HCT116 (cell line): ENCODE data around the gene SMYD3. TPM values are rescaled to one million over a fixed set of nuclear protein-coding genes. Genes with fewer than 3 reads are reported as not detected.

Experiments used
- ATAC-seq: fragments of 200-7000 bp; cut with Tn5 transposase; 2 replicates; pipeline ENCODE4 v1.9.1; 2020; ENCODE audit warnings: mild to moderate bottlenecking, moderate library complexity
- BruUV-seq: library from RNA; stranded (reverse); fragments of 400-500 nt; replicated peaks from 2 replicates; lab custom pipeline; 2021; lab: Mats Ljungman, UMichigan
- CTCF ChIA-PET: fragments of 300-600 bp; sonication (Branson Sonifier 250); formaldehyde crosslinking; loops from one replicate; lab custom pipeline; 2021; ENCODE audit warnings: antibody characterized with exemption; lab: Charles Lee
- POLR2A ChIA-PET: fragments of 300-600, 350-600 bp; sonication (Branson Sonifier 250); formaldehyde crosslinking; loops from one replicate; lab custom pipeline; 2021; ENCODE audit warnings: antibody characterized with exemption; lab: Charles Lee
- RAD21 ChIA-PET, 2 experiments: fragments of 300-600 bp; sonication (Branson Sonifier 250); formaldehyde crosslinking; loops; one replicate each; lab custom pipeline; 2023; ENCODE audit warnings: low total read pairs in 2 of 2; ENCODE audit not compliant: uncharacterized antibody in 2 of 2, unreplicated experiment in 2 of 2, low non-redundant PET in 1 of 2; lab: Charles Lee
- DNase-seq: peaks from one replicate; pipeline ENCODE4 v3.0.0-alpha.2; 2010; ENCODE audit warnings: low read depth, low spot score
- H2AFZ ChIP-seq: fragments of 200-600 bp; shearing (Covaris generic), sonication (generic); 2 replicates; pipeline ENCODE4 v1.6.1; 2017; ENCODE audit warnings: low read depth, mixed run types, mixed read lengths, antibody characterized with exemption, low read length; ENCODE audit not compliant: poor library complexity, severe bottlenecking
- H3K27ac ChIP-seq: 2 replicates; pipeline ENCODE4 v1.5.1; 2012; ENCODE audit warnings: low read depth, low read length
- H3K27me3 ChIP-seq: fragments of 200-600 bp; sonication (generic); 2 replicates; pipeline ENCODE4 v1.6.1; 2016; ENCODE audit warnings: mixed run types, low read length, mixed read lengths; ENCODE audit not compliant: insufficient read depth
- H3K36me3 ChIP-seq, 2 experiments: fragments of 200-500 bp in 1 of 2; fragments of 200-600 bp in 1 of 2; sonication (Bioruptor generic) in 1 of 2; sonication (generic) in 1 of 2; 2 replicates each; pipeline versions ENCODE4 v1.5.1 to v1.6.1; 2014 to 2016; ENCODE audit warnings: low read length in 2 of 2, inconsistent platforms in 1 of 2, mixed read lengths in 1 of 2, mixed run types in 1 of 2; ENCODE audit not compliant: insufficient read depth in 2 of 2, control insufficient read depth in 1 of 2
- H3K4me1 ChIP-seq, 2 experiments: fragments of 200-600 bp in 1 of 2; sonication (generic) in 1 of 2; 2 replicates each; pipeline versions ENCODE4 v1.5.1 to v1.6.1; 2012 to 2017; ENCODE audit warnings: low read length in 2 of 2, inconsistent platforms in 1 of 2, mild to moderate bottlenecking in 1 of 2, mixed read lengths in 1 of 2, mixed run types in 1 of 2, moderate library complexity in 1 of 2; ENCODE audit not compliant: insufficient read depth in 2 of 2, control insufficient read depth in 1 of 2
- H3K4me2 ChIP-seq: fragments of 200-600 bp; sonication (generic); 2 replicates; pipeline ENCODE4 v1.6.1; 2017; ENCODE audit warnings: mixed run types, low read length, mixed read lengths
- H3K4me3 ChIP-seq, 2 experiments: fragments of 200-600 bp in 1 of 2; sonication (generic) in 1 of 2; replicated peaks in 1 of 2; 2 replicates each; pipeline ENCODE4 v1.5.1; 2011 to 2016; ENCODE audit warnings: low read length in 2 of 2, control low read depth in 1 of 2, low read depth in 1 of 2, mild to moderate bottlenecking in 1 of 2, mixed read lengths in 1 of 2, mixed run types in 1 of 2
- H3K79me2 ChIP-seq: fragments of 200-600 bp; sonication (generic); 2 replicates; pipeline ENCODE4 v1.6.1; 2017; ENCODE audit warnings: mild to moderate bottlenecking, mixed run types, low read length, moderate library complexity, mixed read lengths; ENCODE audit not compliant: insufficient read depth
- H3K9ac ChIP-seq: fragments of 200-600 bp; sonication (generic); 2 replicates; pipeline ENCODE4 v1.6.1; 2016; ENCODE audit warnings: low read length, mixed read lengths
- H3K9me2 ChIP-seq: fragments of 200-600 bp; sonication (generic), shearing (Covaris generic); 2 replicates; pipeline ENCODE4 v1.6.1; 2017; ENCODE audit warnings: mixed run types, mild to moderate bottlenecking, moderate library complexity; ENCODE audit not compliant: insufficient read depth
- H3K9me3 ChIP-seq, 2 experiments: fragments of 200-500 bp in 1 of 2; fragments of 200-600 bp in 1 of 2; sonication (Bioruptor generic) in 1 of 2; sonication (generic) in 1 of 2; 2 replicates each; pipeline ENCODE4 v1.6.1; 2014 to 2017; ENCODE audit warnings: low read length in 2 of 2, mixed read lengths in 2 of 2, inconsistent platforms in 1 of 2, low read depth in 1 of 2, mild to moderate bottlenecking in 1 of 2, mixed run types in 1 of 2, moderate library complexity in 1 of 2; ENCODE audit not compliant: control insufficient read depth in 1 of 2, insufficient read depth in 1 of 2
- H4K20me1 ChIP-seq: fragments of 200-600 bp; sonication (generic), shearing (Covaris generic); 2 replicates; pipeline ENCODE4 v1.6.1; 2017; ENCODE audit warnings: mixed run types, mild to moderate bottlenecking, moderate library complexity; ENCODE audit not compliant: insufficient read depth
- CTCF ChIP-seq, 3 experiments: fragments of 200-600 bp in 1 of 3; sonication (generic) in 1 of 3; IDR thresholded peaks in 2 of 3; conservative IDR thresholded peaks in 1 of 3; 2 replicates each; pipeline ENCODE4 v1.5.1; 2012 to 2017; ENCODE audit warnings: low read depth in 2 of 3, low read length in 2 of 3, antibody characterized with exemption in 1 of 3, borderline replicate concordance in 1 of 3, control low read depth in 1 of 3, mild to moderate bottlenecking in 1 of 3, mixed read lengths in 1 of 3, mixed run types in 1 of 3, moderate library complexity in 1 of 3; ENCODE audit not compliant: insufficient read depth in 1 of 3
- EZH2 ChIP-seq: fragments of 200-600 bp; sonication (generic); IDR thresholded peaks from 2 replicates; pipeline ENCODE4 v1.6.1; 2017; ENCODE audit warnings: antibody characterized with exemption, mixed run types
- EZH2phosphoT487 ChIP-seq: fragments of 200-600 bp; IDR thresholded peaks from 2 replicates; pipeline ENCODE4 v1.6.1; 2018; ENCODE audit warnings: antibody characterized with exemption, borderline replicate concordance
- JUND ChIP-seq: IDR thresholded peaks from 2 replicates; pipeline ENCODE4 v1.6.1; 2012
- MAX ChIP-seq: IDR thresholded peaks from 2 replicates; pipeline ENCODE4 v1.6.1; 2012
- POLR2AphosphoS5 ChIP-seq: IDR thresholded peaks from 2 replicates; pipeline ENCODE4 v1.6.1; 2011; ENCODE audit warnings: mild to moderate bottlenecking, low read depth, low read length, moderate library complexity
- SIN3A ChIP-seq: IDR thresholded peaks from 2 replicates; pipeline ENCODE4 v1.6.1; 2012; ENCODE audit warnings: low read depth
- SP1 ChIP-seq: IDR thresholded peaks from 2 replicates; pipeline ENCODE4 v1.6.1; 2012; ENCODE audit warnings: low read depth
- SRF ChIP-seq: IDR thresholded peaks from 2 replicates; pipeline ENCODE4 v1.6.1; 2012; ENCODE audit warnings: low read depth
- YY1 ChIP-seq: IDR thresholded peaks from 2 replicates; pipeline ENCODE4 v1.6.1; 2011; ENCODE audit warnings: low read length, low read depth, moderate library complexity, mild to moderate bottlenecking; ENCODE audit not compliant: insufficient replicate concordance; ENCODE audit errors: extremely low read depth
- ZBTB33 ChIP-seq: IDR thresholded peaks from 2 replicates; pipeline ENCODE4 v1.6.1; 2011; ENCODE audit warnings: mild to moderate bottlenecking, low read length, moderate library complexity; ENCODE audit not compliant: insufficient replicate concordance; ENCODE audit errors: extremely low read depth
- ZFX ChIP-seq: fragments of 450-650 bp; IDR thresholded peaks from 2 replicates; pipeline ENCODE4 v1.6.1; 2017
- ZNF274 ChIP-seq: fragments of 200-500 bp; sonication (Bioruptor generic); IDR thresholded peaks from 2 replicates; pipeline ENCODE4 v1.6.1; 2014; ENCODE audit warnings: mild to moderate bottlenecking, low read depth, low read length, inconsistent platforms
- intact Hi-C: fragments of 100-400 bp; cut with micrococcal nuclease; formaldehyde crosslinking; loops from 2 replicates; pipeline ENCODE4 v1.10.0; 2022
- total RNA-seq: library from RNA; stranded (reverse); gene quantifications from one replicate; pipeline ENCODE4 v1.2.1, GENCODE V29; 2021; ENCODE audit not compliant: unreplicated experiment

SMYD3 gene
- total RNA-seq, 1 experiment from 2014 or later = 33.6 TPM

- no TSS peak for BruUV-seq
- ATAC-seq (no peak), DNase-seq (no peak)
- Histone ChIP-seq H3K9me3 (no peaks in the 10 kb centered on the region), H3K27ac (no peak overlapping the region), H3K4me2 (no peak overlapping the region; the same call in 1 of the 2 replicates), H3K9ac (no peak overlapping the region), H4K20me1 (no peaks in the 10 kb centered on the region), H3K36me3 (no peaks in the 10 kb centered on the region), H3K27me3 (no peaks in the 10 kb centered on the region), H3K9me2 (no peaks in the 10 kb centered on the region), H2AFZ (no peak overlapping the region), H3K4me1 (peaks cover 11 to 15% of the 10 kb centered on the region in 2 experiments), H3K4me3 (no peak overlapping the region), H3K79me2 (no peaks in the 10 kb centered on the region)
- ChIA-PET RAD21 (interaction anchor here in 1 of 2 experiments (1.6 kb wide), 1 partner anchor 851 kb away, joined by 7 read pairs; no protein-coding TSS in a partner anchor), POLR2A (no interaction called here), CTCF (interaction anchor here (1.2 kb wide), 1 partner anchor 242 kb away, joined by 4 read pairs; no protein-coding TSS in a partner anchor)
- intact Hi-C loops = loop anchor here (5.0 kb wide), 2 partner anchors 117 to 622 kb away; no protein-coding TSS in a partner anchor
- no peak for TF ChIP-seq CTCF (IDR thresholded peaks at IDR 0.05 in 2 of 3, conservative IDR thresholded peaks at IDR 0.05 in 1 of 3; ENCODE audit: borderline replicate concordance in 1 of 3, insufficient read depth in 1 of 3, low read depth in 2 of 3, low read length in 2 of 3)
Measured at GRCh38 chr1:246004301-246004700, 502.8 kb downstream of the SMYD3 start.

GRCh38 chr1:246003442-246003730, 503.7 kb downstream of the SMYD3 start:
- ATAC-seq = no peak
- RAD21 ChIA-PET = interaction anchor here (1.1 to 1.6 kb wide), 3 partner anchors 115 to 850 kb away, joined by 3 to 7 read pairs (median 5); no protein-coding TSS in a partner anchor
- H3K9me2 ChIP-seq = no peaks in the 10 kb centered on the region
- H3K4me2 ChIP-seq = no peak overlapping the region
- H3K27me3 ChIP-seq = no peaks in the 10 kb centered on the region
- POLR2A ChIA-PET = no interaction called here
- CTCF ChIA-PET = interaction anchor here (0.6 to 2.6 kb wide), 6 partner anchors 17 to 924 kb away, joined by 3 to 21 read pairs (median 4); no protein-coding TSS in a partner anchor
- peaks cover 11 to 18% of the 10 kb centered on the region in 2 experiments for H3K4me1 ChIP-seq
- no peaks in the 10 kb centered on the region for H4K20me1 ChIP-seq
- no peak overlapping the region for H3K27ac ChIP-seq
- no peaks in the 10 kb centered on the region for H3K9me3 ChIP-seq
- no peak overlapping the region for H3K4me3 ChIP-seq
- no peaks in the 10 kb centered on the region for H3K36me3 ChIP-seq
- intact Hi-C loops = loop anchor here (1.0 to 5.0 kb wide), 5 partner anchors 116 to 924 kb away; no protein-coding TSS in a partner anchor
- no TSS peak for BruUV-seq
- H3K79me2 ChIP-seq = no peaks in the 10 kb centered on the region
- no peak overlapping the region for H2AFZ ChIP-seq
- no peak overlapping the region for H3K9ac ChIP-seq
- no peak for DNase-seq
- TF ChIP-seq MAX = no peak
- no peak for TF ChIP-seq YY1
- TF ChIP-seq ZFX = no peak
- no peak for TF ChIP-seq ZBTB33
- no peak for TF ChIP-seq SIN3A
- no peak for TF ChIP-seq CTCF (IDR thresholded peaks at IDR 0.05 in 2 of 3, conservative IDR thresholded peaks at IDR 0.05 in 1 of 3; ENCODE audit: borderline replicate concordance in 1 of 3, insufficient read depth in 1 of 3, low read depth in 2 of 3, low read length in 2 of 3)
- no peak for TF ChIP-seq POLR2AphosphoS5
- TF ChIP-seq JUND = no peak
- no peak for TF ChIP-seq ZNF274
- TF ChIP-seq EZH2phosphoT487 = no peak
- no peak for TF ChIP-seq SRF
- TF ChIP-seq SP1 = no peak
- TF ChIP-seq EZH2 = no peak
